Measurements from ENCODE around the gene C12orf60. TPM values are rescaled to one million over a fixed set of nuclear protein-coding genes. Genes with fewer than 3 reads are reported as not detected.

Gene C12orf60
- total RNA-seq, 3 donors from 2014 or later: 1.4 to 2.4 (median 1.6) TPM

DNA sequence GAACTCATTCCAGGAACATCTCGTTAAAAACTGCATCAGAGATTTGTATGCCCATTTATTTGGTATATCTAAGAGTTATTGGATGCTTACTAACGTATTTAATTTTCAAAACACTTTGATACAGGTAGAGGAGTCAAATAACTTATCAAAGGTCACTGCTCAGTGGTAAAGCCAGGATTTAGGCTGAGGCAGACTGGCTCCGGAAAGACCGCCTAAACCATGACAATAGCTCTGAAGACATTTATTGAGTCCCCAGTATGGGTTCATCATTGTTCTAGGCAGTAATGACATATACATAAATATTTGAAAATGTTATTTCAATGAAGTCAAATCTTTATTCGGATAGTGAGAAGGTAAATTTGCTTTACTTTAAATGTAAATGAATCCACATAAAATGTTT, 30.5 kb upstream of the C12orf60 start:
- Mint-ChIP-seq H3K27me3 (ENCODE audit: low read depth) (no peaks in the 10 kb centered on the region), H3K9me3 (no peaks in the 10 kb centered on the region), H3K4me1 (ENCODE audit: low read depth) (peaks cover 52% of the 10 kb centered on the region), H3K36me3 (ENCODE audit: insufficient read depth) (peaks cover 5% of the 10 kb centered on the region), H3K4me3 (peak overlapping the region; percentile 98)
- DNase-seq (no peak), ATAC-seq (no peak)

DNA sequence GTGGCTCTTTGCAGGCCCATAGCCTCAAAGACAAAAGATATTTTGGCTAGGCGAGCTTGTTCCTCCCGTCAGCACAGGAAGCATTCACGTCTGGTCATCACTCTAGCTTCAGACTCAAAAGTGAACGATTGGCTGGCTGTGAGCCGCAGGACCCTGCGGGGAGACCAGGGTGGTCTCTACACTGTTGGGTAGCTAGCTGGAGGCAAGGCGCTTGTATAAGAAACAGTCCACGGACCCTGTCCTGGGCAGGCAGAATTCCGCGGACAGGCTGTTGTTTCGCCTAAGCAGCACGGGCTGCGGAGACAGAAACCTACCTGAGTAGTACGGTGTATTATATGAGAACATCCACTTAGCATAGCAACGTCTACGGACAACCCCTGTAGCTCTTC, 29.8 kb upstream of the C12orf60 start:
- no peak for DNase-seq
- Mint-ChIP-seq H3K4me3 (peak overlapping the region; percentile 98), H3K27me3 (ENCODE audit: low read depth) (no peaks in the 10 kb centered on the region), H3K9me3 (no peaks in the 10 kb centered on the region), H3K36me3 (ENCODE audit: insufficient read depth) (peaks cover 3% of the 10 kb centered on the region), H3K4me1 (ENCODE audit: low read depth) (peaks cover 49% of the 10 kb centered on the region)
- peak; percentile 2 to 4 for ATAC-seq

DNA sequence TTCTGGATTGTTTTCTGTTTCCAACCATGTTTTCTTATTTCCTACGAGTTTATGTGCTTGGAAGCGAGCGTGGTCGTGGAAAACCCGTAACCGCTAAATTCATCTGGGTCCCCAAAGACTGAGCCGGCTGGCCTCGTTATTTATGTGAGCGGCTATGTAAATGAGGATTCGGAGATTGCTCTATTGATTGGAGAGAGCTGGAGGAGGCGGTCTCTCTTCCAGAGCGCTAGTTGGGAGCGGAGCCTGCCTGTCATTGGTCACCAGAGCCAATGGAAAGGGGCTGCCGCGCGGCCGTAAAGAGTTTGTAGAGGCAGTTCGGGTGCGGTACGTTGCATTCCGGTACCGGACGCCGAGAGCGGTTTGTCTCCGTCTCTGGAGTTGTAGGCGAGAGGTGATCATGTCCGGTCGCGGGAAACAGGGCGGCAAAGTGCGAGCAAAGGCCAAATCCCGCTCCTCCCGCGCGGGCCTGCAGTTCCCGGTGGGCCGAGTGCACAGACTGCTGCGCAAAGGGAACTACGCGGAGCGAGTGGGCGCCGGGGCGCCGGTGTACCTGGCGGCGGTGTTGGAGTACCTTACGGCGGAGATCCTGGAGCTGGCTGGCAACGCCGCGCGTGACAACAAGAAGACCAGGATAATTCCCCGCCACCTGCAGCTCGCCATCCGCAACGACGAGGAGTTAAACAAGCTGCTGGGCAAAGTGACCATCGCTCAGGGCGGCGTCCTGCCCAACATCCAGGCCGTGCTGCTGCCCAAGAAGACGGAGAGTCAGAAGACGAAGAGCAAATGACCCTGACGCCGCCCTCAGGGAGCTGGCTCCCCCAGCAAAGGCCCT, 29.2 kb upstream of the C12orf60 start:
- peak; percentile 71 to 72 for ATAC-seq
- DNase-seq: peak; percentile 76
- Mint-ChIP-seq H3K4me1 (ENCODE audit: low read depth) (peaks cover 45% of the 10 kb centered on the region), H3K9me3 (no peaks in the 10 kb centered on the region), H3K27me3 (ENCODE audit: low read depth) (no peaks in the 10 kb centered on the region), H3K36me3 (ENCODE audit: insufficient read depth) (no peaks in the 10 kb centered on the region), H3K4me3 (peak overlapping the region; percentile 98)

DNA sequence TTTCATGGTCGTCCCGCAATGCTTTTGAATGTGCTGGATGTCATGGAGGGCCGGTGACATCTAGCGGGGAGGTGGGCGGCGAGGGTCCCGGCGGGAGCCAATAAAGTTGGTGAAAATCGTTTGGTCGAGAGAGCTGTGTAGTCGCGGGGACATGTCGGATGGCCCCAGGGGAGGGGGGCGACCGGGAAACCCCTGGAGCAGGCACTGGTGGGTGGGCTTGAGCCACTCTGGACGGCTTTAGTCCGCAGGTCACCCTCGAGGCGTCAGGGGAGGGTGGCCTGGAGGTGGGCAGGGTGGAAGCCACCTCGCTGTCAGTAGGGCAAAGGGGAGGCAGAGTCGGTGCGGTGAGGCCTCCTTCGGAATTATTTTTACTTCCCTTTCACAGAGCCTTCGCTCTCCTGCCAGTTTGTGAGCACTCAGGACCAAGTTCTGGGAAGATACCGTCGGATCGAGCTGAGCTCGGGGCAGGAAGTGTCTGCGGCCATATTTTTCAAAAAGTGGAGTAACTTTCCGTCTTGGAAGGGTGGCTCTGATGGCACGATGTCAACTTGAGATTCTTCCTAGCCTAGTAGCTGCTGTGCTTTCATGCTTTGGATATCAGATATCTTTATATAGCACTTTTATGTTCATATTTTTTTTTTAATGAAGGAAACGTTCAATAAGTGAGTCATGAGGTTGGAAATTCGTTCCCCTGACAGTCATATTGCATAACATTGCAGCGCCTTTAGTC, 28.4 kb upstream of the C12orf60 start:
- DNase-seq: peak; percentile 15
- peak overlapping the region; percentile 98 for H3K4me3 Mint-ChIP-seq
- H3K36me3 Mint-ChIP-seq (ENCODE audit: insufficient read depth): no peaks in the 10 kb centered on the region
- peaks cover 45% of the 10 kb centered on the region for H3K4me1 Mint-ChIP-seq (ENCODE audit: low read depth)
- no peaks in the 10 kb centered on the region for H3K27me3 Mint-ChIP-seq (ENCODE audit: low read depth)
- ATAC-seq: no peak
- no peaks in the 10 kb centered on the region for H3K9me3 Mint-ChIP-seq

DNA sequence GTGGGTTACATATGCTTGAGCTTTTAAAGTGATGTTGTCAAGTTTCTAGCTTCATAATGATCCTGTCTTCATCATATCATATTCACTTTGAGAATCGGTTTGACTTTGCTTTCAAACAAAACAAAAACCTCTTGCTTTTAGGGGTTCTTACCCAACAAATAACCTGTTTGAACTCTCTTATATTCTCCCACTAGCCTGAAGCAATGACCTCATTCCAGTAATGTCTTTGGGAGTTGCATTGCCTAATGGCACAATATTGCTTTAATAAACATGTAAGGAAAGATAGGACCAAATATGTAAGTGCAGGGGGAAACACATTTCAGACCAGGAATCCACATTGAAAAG, 27.9 kb upstream of the C12orf60 start:
- Mint-ChIP-seq H3K36me3 (ENCODE audit: insufficient read depth) (no peaks in the 10 kb centered on the region), H3K27me3 (ENCODE audit: low read depth) (no peaks in the 10 kb centered on the region), H3K9me3 (no peaks in the 10 kb centered on the region), H3K4me1 (ENCODE audit: low read depth) (peaks cover 45% of the 10 kb centered on the region), H3K4me3 (peak overlapping the region; percentile 98)
- ATAC-seq: no peak
- no peak for DNase-seq

DNA sequence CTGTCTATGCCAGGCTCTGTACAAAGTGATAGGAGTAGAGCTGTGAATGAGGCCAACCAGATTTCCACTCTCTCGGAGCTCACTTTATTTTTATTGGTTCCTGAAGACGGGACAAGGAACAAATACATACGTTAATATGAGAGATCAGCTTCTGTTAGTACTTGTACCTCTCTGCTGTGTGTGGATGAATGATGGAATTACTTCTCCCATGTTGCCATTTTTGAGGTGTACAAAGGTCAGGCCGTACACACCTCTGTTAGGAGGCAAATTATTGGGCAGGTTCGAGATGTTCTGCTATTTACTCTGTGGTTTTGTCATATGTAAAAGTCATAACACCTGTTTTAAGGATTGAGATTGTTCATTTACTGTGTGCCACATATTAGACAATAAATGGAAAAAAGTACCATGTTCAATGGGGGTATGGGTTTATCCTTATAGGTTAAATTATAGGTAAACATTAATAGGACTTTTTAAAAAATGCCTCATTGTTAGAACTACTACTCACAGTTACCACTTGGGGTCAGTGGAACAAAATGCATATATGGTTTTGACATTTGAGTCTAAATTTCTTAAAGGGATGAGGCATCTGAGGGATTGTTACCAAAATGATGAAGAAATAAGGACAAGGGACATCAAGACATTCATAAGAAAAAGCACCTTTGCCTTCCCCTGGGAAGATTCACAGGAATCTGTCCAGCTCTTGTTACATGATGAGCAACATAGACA, 27.1 kb upstream of the C12orf60 start:
- ATAC-seq: no peak
- H3K4me1 Mint-ChIP-seq (ENCODE audit: low read depth): peaks cover 42% of the 10 kb centered on the region
- no peaks in the 10 kb centered on the region for H3K27me3 Mint-ChIP-seq (ENCODE audit: low read depth)
- no peaks in the 10 kb centered on the region for H3K9me3 Mint-ChIP-seq
- no peak for DNase-seq
- no peak overlapping the region for H3K4me3 Mint-ChIP-seq
- no peaks in the 10 kb centered on the region for H3K36me3 Mint-ChIP-seq (ENCODE audit: insufficient read depth)

DNA sequence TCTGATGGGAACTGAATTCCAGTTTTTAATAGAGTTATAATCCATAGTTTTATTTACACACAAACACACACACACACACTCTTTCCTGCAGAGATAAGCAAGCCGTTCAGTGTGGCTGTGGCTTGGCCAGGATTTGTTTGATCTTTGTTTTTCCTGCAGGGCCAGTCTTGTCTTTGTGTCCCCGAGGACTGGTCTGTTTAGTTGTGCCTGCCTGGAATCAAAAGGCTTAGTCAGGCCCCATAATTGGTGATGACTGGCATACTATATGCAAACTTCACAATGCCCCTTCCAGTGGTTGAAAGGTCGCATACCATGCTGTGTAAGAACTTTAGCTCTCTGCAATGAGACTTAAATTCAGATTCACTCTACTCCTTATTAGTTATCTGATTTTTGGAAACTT, 26.2 kb upstream of the C12orf60 start:
- no peak for DNase-seq
- Mint-ChIP-seq H3K27me3 (ENCODE audit: low read depth) (no peaks in the 10 kb centered on the region), H3K36me3 (ENCODE audit: insufficient read depth) (no peaks in the 10 kb centered on the region), H3K9me3 (no peaks in the 10 kb centered on the region), H3K4me1 (ENCODE audit: low read depth) (peaks cover 35% of the 10 kb centered on the region), H3K4me3 (no peak overlapping the region)
- no peak for ATAC-seq

DNA sequence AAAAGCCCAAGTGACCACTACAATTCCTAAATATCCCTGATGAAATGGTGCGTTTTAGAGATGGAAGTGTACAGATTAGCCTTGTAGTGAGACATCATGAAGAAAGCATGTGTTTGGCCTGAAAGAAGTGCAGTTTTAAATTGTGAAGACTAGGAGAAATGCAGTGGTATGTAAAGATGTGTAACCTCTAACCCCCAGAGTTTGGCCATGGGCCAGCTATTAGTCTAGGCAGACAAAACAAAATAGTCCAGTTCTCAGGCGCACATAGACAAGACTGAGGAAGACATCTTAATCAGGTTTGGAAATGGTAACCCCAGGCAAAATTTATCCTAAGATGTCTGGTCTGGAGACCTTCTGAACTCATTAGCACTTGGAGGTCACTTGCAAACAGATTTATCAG, 23.6 kb upstream of the C12orf60 start:
- Mint-ChIP-seq H3K9me3 (no peaks in the 10 kb centered on the region), H3K36me3 (ENCODE audit: insufficient read depth) (peaks cover 10% of the 10 kb centered on the region), H3K4me1 (ENCODE audit: low read depth) (peaks cover 18% of the 10 kb centered on the region), H3K4me3 (no peak overlapping the region), H3K27me3 (ENCODE audit: low read depth) (no peaks in the 10 kb centered on the region)
- DNase-seq (no peak), ATAC-seq (no peak)

DNA sequence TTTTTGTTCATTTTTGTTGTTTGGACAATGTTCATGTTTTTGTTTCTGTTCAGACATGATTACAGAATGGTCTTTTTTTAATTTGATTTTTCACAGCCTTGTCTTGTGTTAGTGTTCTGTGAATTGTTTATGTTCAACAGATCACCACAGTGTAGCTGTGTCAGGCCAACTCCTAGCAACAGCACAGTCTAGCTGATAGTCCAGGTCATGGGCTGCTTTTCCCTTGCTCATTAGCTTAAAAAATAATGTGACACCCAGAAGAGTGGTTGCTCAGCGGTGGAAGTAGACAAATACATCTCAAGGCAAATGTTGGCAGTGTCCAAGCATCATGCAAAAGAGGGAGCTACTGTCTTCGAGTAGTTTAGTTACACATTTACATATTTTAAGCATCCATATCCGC, 22.6 kb upstream of the C12orf60 start:
- H3K9me3 Mint-ChIP-seq: no peaks in the 10 kb centered on the region
- no peaks in the 10 kb centered on the region for H3K27me3 Mint-ChIP-seq (ENCODE audit: low read depth)
- no peak for ATAC-seq
- peaks cover 7% of the 10 kb centered on the region for H3K4me1 Mint-ChIP-seq (ENCODE audit: low read depth)
- no peak for DNase-seq
- no peak overlapping the region for H3K4me3 Mint-ChIP-seq
- peaks cover 15% of the 10 kb centered on the region for H3K36me3 Mint-ChIP-seq (ENCODE audit: insufficient read depth)

DNA sequence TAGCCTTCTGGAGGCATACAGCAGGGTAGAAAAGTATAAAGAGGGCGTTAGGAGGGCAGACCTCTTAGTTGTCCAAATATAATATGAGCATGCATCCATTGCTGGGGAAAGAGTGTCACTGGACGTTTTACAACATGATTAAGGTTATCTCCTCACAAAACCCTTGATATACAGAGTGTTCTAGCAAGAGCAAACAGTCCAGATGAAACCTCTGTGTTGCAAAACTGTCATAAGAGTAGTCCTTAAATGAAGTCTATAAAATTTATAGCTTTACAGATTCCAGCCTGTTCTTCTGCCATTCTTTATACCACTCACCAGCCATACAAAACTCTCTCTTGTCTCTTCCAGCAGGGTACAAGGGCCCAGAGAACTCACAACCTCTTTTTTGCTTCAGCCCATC, 21.9 kb upstream of the C12orf60 start:
- DNase-seq (no peak), ATAC-seq (no peak)
- Mint-ChIP-seq H3K9me3 (no peaks in the 10 kb centered on the region), H3K36me3 (ENCODE audit: insufficient read depth) (peaks cover 16% of the 10 kb centered on the region), H3K4me3 (no peak overlapping the region), H3K27me3 (ENCODE audit: low read depth) (no peaks in the 10 kb centered on the region), H3K4me1 (ENCODE audit: low read depth) (peaks cover under 1% of the 10 kb centered on the region)

DNA sequence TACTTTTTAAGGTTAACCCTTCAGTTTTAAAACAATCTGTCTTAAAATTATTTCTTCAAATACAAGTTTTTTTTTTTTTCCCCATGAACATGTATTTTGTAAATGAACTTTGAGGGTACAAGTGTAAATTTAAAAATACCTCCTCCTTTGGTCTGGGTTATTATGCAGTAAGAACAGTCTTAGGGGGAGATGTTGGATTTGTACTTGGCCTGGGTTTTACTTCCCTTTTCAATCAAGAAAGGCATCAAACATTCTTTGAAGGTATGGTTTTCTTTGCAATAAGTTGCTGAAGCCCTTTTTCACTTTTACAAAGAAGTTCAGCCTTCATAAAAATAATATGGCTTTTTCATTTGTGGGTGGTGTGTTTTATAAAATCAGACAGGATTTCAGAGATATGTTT, 20.7 kb upstream of the C12orf60 start:
- Mint-ChIP-seq H3K36me3 (ENCODE audit: insufficient read depth) (peaks cover 26% of the 10 kb centered on the region), H3K27me3 (ENCODE audit: low read depth) (no peaks in the 10 kb centered on the region), H3K4me3 (no peak overlapping the region), H3K4me1 (ENCODE audit: low read depth) (no peaks in the 10 kb centered on the region), H3K9me3 (no peaks in the 10 kb centered on the region)
- DNase-seq: no peak
- ATAC-seq: no peak

DNA sequence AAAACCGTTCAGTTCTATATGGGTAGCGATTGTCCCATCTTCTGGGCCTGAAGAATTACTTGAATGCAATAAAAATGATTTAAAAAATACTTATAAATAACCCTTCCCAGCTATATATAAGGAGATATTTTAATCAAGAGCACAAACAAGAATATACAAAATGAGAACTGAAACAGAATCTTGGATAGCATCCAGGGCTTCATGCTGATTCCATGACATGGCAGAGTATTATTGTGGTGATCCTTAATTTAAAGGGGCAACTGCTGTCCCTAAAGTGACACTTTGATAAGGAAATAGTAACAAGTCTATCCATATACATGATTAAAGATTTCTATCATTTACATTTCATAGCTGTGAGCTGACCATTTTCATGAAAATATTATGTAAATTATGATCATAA, 19.0 kb upstream of the C12orf60 start:
- H3K36me3 Mint-ChIP-seq (ENCODE audit: insufficient read depth): peaks cover 37% of the 10 kb centered on the region
- DNase-seq: no peak
- H3K4me3 Mint-ChIP-seq: no peak overlapping the region
- ATAC-seq: no peak
- H3K27me3 Mint-ChIP-seq (ENCODE audit: low read depth): no peaks in the 10 kb centered on the region
- H3K9me3 Mint-ChIP-seq: no peaks in the 10 kb centered on the region
- H3K4me1 Mint-ChIP-seq (ENCODE audit: low read depth): no peaks in the 10 kb centered on the region

DNA sequence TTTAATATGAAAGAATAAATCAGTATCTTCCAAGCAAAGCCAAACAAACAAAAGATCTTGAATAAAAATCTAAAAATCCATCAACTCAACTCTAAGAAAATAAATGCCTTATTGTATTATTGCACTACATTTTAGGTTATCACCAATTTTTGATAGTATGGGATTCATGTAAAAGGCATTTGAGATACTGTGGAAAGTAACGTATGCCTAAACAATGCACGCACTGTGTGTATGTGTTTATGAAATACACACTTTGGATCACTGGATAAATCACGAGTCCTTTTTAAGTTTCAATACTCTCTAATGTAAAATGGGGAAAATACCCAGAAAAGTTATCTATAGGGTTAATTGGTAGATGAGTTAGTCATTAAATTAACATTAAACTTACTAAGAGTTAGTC, 17.9 kb upstream of the C12orf60 start:
- H3K4me1 Mint-ChIP-seq (ENCODE audit: low read depth): peaks cover 2% of the 10 kb centered on the region
- no peak for DNase-seq
- no peaks in the 10 kb centered on the region for H3K27me3 Mint-ChIP-seq (ENCODE audit: low read depth)
- peaks cover 46% of the 10 kb centered on the region for H3K36me3 Mint-ChIP-seq (ENCODE audit: insufficient read depth)
- no peak for ATAC-seq
- no peak overlapping the region for H3K4me3 Mint-ChIP-seq
- no peaks in the 10 kb centered on the region for H3K9me3 Mint-ChIP-seq

DNA sequence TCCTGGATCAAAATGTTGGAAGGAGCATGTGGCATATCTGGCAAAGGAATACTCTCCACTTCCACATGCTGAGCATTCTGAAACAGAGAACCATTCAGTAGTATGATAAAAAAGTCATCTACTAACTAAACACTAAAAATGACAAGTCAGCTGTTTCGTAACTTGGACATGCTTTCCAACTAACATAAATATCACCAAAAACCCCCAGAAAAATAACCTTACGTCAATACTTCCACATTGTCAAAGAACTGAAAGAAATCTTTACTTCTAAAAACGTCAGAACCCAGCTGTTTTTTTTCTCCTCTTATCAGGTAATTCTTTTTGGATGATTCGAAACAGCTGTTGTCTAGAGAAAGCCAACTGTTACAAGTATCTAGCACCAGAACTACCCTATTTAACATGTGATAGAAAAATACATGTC, 8.4 kb upstream of the C12orf60 start:
- DNase-seq (no peak), ATAC-seq (no peak)
- H3K4me3 Mint-ChIP-seq: no peak overlapping the region
- peaks cover under 1% of the 10 kb centered on the region for H3K4me1 Mint-ChIP-seq (ENCODE audit: low read depth)
- H3K9me3 Mint-ChIP-seq: no peaks in the 10 kb centered on the region
- peaks cover 55% of the 10 kb centered on the region for H3K36me3 Mint-ChIP-seq (ENCODE audit: insufficient read depth)
- no peaks in the 10 kb centered on the region for H3K27me3 Mint-ChIP-seq (ENCODE audit: low read depth)
